Brain microvascular endothelial cell (primary cell): Measurements from ENCODE around the gene CCDC158.

Experiments
- DNase-seq: peaks from one replicate; pipeline ENCODE4 v3.0.0-alpha.2; 2020
- H3K27ac ChIP-seq: fragments of 250-450 bp; sonication (Bioruptor Pico); 2 replicates; pipeline ENCODE4 v1.5.1; 2020; ENCODE audit warnings: mild to moderate bottlenecking, moderate library complexity
- H3K27me3 ChIP-seq: fragments of 250-450 bp; sonication (Bioruptor Pico); replicated peaks from 2 replicates; pipeline ENCODE4 v1.5.1; 2020; ENCODE audit warnings: mild to moderate bottlenecking
- H3K36me3 ChIP-seq: fragments of 250-450 bp; sonication (Bioruptor Pico); replicated peaks from 2 replicates; pipeline ENCODE4 v1.5.1; 2020; ENCODE audit warnings: mild to moderate bottlenecking
- H3K4me3 ChIP-seq: 2 replicates; pipeline ENCODE4 v1.5.1; 2011; ENCODE audit warnings: low read depth, mild to moderate bottlenecking, control low read depth, low read length, moderate library complexity
- in situ Hi-C: cut with HindIII; loops from 2 replicates; pipeline ENCODE4 v1.10.0; 2017; ENCODE audit warnings: low sequenced_read_pairs, low pct_ligation_motif_present
- TF ChIP-seq, protein P1 (sequence below): IDR thresholded peaks from 2 replicates; pipeline ENCODE4 v1.5.1; 2011; ENCODE audit warnings: low read depth, mild to moderate bottlenecking, moderate library complexity, low read length, control low read depth, inconsistent platforms; ENCODE audit errors: missing control alignments

CCDC158 gene

DNA sequence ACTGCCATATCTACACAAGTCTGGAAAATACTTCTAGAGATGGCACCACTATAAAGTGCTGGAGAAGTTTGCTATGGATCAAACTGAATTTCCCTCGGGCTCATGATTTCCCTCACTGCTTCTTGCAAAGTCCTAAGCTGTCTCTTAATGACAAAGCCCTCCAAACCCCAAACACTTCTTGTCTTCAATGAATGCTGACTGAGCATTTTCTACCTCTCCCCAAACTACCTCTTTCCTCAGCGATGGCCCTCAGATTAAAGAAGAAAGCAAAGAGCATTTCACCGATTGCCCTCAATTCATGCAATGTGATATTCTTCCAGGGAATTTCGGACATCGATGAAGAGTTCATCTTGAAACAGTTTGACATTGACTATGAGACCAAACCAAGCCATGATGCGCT, 149.7 kb downstream of the CCDC158 start:
- no peak for DNase-seq
- in situ Hi-C loops: no loop called here
- H3K4me3 ChIP-seq: no peak overlapping the region
- TF ChIP-seq, protein P1, sequence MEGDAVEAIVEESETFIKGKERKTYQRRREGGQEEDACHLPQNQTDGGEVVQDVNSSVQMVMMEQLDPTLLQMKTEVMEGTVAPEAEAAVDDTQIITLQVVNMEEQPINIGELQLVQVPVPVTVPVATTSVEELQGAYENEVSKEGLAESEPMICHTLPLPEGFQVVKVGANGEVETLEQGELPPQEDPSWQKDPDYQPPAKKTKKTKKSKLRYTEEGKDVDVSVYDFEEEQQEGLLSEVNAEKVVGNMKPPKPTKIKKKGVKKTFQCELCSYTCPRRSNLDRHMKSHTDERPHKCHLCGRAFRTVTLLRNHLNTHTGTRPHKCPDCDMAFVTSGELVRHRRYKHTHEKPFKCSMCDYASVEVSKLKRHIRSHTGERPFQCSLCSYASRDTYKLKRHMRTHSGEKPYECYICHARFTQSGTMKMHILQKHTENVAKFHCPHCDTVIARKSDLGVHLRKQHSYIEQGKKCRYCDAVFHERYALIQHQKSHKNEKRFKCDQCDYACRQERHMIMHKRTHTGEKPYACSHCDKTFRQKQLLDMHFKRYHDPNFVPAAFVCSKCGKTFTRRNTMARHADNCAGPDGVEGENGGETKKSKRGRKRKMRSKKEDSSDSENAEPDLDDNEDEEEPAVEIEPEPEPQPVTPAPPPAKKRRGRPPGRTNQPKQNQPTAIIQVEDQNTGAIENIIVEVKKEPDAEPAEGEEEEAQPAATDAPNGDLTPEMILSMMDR: no peak
- H3K36me3 ChIP-seq: no peaks in the 10 kb centered on the region
- peaks cover 3% of the 10 kb centered on the region for H3K27me3 ChIP-seq
- no peak overlapping the region for H3K27ac ChIP-seq

DNA sequence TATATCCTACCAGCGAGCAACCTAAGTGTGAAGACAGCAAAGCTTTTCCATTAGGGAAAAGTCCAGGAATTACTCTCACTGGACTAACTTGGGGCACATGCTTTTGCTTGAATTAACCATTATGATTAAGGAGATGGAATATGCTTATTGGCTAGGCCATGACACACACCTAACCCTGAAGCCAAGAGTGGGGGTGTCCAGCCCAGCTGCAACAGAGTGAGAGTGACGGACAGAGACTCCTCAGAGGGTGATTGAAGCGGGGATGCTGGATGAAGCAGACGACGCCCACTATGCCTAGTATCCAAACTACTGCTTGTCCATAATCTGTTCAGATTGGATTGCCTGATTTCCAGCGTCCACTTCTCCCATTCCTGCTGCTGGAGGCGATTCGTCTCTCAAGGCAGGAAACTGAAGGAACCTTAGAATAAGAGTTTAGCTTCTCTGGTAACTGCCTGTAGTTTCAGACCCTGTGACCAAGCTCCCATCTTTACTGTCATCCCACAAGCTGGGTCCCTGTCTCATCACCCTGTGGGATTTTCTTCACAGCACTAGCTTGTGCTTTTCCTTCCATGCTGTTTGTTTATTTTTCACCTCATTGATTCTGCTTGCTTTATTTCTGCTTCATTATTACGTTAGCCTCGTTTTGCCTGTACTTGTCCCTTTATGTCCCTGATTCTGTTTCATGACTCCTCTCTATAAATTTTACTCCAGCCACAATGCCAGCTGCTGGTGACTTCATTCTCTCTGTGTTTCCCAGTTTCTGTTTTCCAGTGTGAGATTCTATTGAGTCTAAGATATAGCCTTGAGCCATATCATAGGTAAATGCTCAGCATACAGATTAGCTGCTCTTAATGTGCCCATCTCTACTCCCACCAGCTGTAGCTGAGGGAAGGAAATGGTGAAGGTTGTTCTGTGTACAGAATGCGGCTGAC, 150.4 kb downstream of the CCDC158 start:
- Histone ChIP-seq H3K27ac (no peak overlapping the region), H3K36me3 (no peaks in the 10 kb centered on the region), H3K4me3 (no peak overlapping the region), H3K27me3 (peaks cover 3% of the 10 kb centered on the region)
- TF ChIP-seq, protein P1: no peak
- in situ Hi-C loops: no loop called here
- DNase-seq: no peak

DNA sequence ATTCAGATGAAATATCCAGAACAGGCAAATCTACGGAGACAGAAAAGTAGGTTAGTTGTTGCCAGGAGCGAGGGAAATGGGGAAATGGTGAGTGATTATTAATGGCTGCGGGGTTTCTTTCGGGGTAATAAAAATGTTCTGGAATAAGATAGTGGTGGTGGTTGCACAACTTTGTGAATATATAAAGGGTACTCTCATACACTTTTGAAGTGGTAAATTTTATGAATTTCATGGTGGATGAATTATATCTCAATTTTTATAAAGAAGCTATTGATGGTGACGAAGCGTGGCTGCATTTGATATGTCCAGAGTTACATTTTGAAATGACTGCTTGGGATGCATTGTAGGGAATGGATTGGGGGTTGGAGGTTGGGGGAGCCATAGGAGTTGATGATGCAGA, 153.1 kb downstream of the CCDC158 start:
- peaks cover 3% of the 10 kb centered on the region for H3K27me3 ChIP-seq
- DNase-seq: no peak
- H3K36me3 ChIP-seq: no peaks in the 10 kb centered on the region
- TF ChIP-seq, protein P1: no peak
- no peak overlapping the region for H3K27ac ChIP-seq
- in situ Hi-C loops: no loop called here
- no peak overlapping the region for H3K4me3 ChIP-seq

DNA sequence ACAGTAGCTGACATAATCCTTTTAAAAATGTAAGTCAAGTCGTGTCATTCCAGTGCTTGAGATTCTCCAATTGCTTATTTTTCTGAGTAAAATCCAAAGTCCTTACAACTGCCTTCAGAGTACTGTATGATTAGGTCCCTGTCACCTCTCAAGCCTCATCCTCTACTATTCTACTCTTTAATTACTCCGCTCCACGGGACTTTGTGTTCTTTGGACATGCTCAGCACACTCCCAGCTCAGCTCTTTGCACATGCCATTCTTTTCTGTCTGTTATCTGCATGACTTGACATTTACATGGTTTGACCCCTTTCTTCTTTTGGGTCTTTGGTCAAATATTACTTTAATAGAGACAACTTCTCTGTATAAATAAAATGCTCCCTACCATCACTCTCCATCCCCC, 154.3 kb downstream of the CCDC158 start:
- H3K4me3 ChIP-seq: no peak overlapping the region
- H3K27me3 ChIP-seq: peaks cover 3% of the 10 kb centered on the region
- H3K27ac ChIP-seq: no peak overlapping the region
- DNase-seq: no peak
- in situ Hi-C loops: no loop called here
- TF ChIP-seq, protein P1: no peak
- no peaks in the 10 kb centered on the region for H3K36me3 ChIP-seq

DNA sequence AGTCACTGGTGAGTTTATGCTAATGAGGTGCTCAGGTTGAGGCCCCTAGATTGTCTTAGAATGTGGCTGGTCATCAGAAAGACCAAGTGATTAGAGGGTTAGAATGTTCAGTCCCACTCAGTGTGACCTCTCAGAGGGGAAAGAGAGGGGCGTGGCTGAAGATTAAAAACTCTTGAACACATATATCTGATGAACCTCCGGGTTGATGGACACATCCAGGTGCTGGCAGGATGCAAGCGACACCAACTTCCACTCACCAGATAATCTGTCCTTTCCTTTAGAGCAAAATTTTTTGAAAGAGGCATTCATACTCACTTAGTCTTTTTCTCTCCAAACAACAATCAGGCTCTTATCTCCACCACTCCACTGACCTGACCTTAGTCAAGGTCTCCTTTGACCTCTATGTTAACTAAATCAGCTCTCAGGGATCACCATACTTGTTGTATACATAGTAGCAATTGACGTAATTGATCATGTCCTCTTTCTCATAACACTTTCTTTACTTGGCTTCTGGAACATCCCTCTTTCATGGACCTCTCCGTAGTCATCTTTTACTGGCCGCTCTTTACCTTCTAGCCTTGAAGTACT, 155.2 kb downstream of the CCDC158 start:
- TF ChIP-seq, protein P1: no peak
- Histone ChIP-seq H3K36me3 (no peaks in the 10 kb centered on the region), H3K27me3 (no peaks in the 10 kb centered on the region), H3K27ac (no peak overlapping the region), H3K4me3 (no peak overlapping the region)
- in situ Hi-C loops: no loop called here
- no peak for DNase-seq
